DND-41 (cell line): Measurements from ENCODE around the gene PYY.

ENCODE experiments used
- ATAC-seq: fragments of 200-7000 bp; cut with Tn5 transposase; 3 replicates; pipeline ENCODE4 v1.9.1; 2021; ENCODE audit warnings: low read depth; ENCODE audit not compliant: insufficient read depth
- DNase-seq: peaks from one replicate; pipeline ENCODE4 v3.0.0-alpha.2; 2020
- H2AFZ ChIP-seq: 2 replicates; pipeline ENCODE4 v1.6.0; 2012; ENCODE audit warnings: low read depth, low read length
- H3K27ac ChIP-seq: 2 replicates; pipeline ENCODE4 v1.5.1; 2012; ENCODE audit warnings: low read length, inconsistent platforms
- H3K27me3 ChIP-seq: fragments of 200-600 bp; sonication (generic); 2 replicates; pipeline ENCODE4 v1.6.0; 2012; ENCODE audit warnings: low read length, mild to moderate bottlenecking, inconsistent platforms; ENCODE audit not compliant: insufficient read depth, poor library complexity
- H3K36me3 ChIP-seq: 2 replicates; pipeline ENCODE4 v1.5.1; 2012; ENCODE audit warnings: low read length, inconsistent platforms; ENCODE audit not compliant: insufficient read depth
- H3K4me1 ChIP-seq: 2 replicates; pipeline ENCODE4 v1.5.1; 2012; ENCODE audit warnings: mild to moderate bottlenecking, low read length; ENCODE audit not compliant: insufficient read depth
- H3K4me2 ChIP-seq: 2 replicates; pipeline ENCODE4 v1.6.0; 2012; ENCODE audit warnings: mild to moderate bottlenecking, moderate library complexity, low read length, inconsistent platforms; ENCODE audit not compliant: insufficient read depth
- H3K4me3 ChIP-seq, 2 experiments: fragments of 200-600 bp in 1 of 2; shearing (Covaris generic) in 1 of 2; 2 replicates each; pipeline ENCODE4 v1.5.1; 2012 to 2016; ENCODE audit warnings: inconsistent platforms in 2 of 2, low read length in 2 of 2, mild to moderate bottlenecking in 2 of 2, low read depth in 1 of 2, moderate library complexity in 1 of 2
- H3K79me2 ChIP-seq: 2 replicates; pipeline ENCODE4 v1.6.0; 2012; ENCODE audit warnings: low read length, inconsistent platforms; ENCODE audit not compliant: insufficient read depth
- H3K9ac ChIP-seq: 2 replicates; pipeline ENCODE4 v1.6.0; 2012; ENCODE audit warnings: low read depth, mild to moderate bottlenecking, inconsistent platforms, low read length, moderate library complexity
- H3K9me3 ChIP-seq: 2 replicates; pipeline ENCODE4 v1.5.1; 2012; ENCODE audit warnings: low read length, moderate library complexity, mild to moderate bottlenecking, inconsistent platforms; ENCODE audit not compliant: insufficient read depth, severe bottlenecking
- H4K20me1 ChIP-seq: 2 replicates; pipeline ENCODE4 v1.6.0; 2012; ENCODE audit warnings: low read length; ENCODE audit not compliant: insufficient read depth
- CTCF ChIP-seq: IDR thresholded peaks from 2 replicates; pipeline ENCODE4 v1.5.1; 2012; ENCODE audit warnings: borderline replicate concordance, low read length, moderate library complexity, mild to moderate bottlenecking; ENCODE audit not compliant: poor library complexity, severe bottlenecking; ENCODE audit errors: extremely low read depth
- EZH2 ChIP-seq: IDR thresholded peaks from 3 replicates; pipeline ENCODE4 v1.6.1; 2012; ENCODE audit warnings: borderline replicate concordance, low read depth, mild to moderate bottlenecking, moderate library complexity, low read length, inconsistent platforms; ENCODE audit not compliant: severe bottlenecking

PYY gene

DNA sequence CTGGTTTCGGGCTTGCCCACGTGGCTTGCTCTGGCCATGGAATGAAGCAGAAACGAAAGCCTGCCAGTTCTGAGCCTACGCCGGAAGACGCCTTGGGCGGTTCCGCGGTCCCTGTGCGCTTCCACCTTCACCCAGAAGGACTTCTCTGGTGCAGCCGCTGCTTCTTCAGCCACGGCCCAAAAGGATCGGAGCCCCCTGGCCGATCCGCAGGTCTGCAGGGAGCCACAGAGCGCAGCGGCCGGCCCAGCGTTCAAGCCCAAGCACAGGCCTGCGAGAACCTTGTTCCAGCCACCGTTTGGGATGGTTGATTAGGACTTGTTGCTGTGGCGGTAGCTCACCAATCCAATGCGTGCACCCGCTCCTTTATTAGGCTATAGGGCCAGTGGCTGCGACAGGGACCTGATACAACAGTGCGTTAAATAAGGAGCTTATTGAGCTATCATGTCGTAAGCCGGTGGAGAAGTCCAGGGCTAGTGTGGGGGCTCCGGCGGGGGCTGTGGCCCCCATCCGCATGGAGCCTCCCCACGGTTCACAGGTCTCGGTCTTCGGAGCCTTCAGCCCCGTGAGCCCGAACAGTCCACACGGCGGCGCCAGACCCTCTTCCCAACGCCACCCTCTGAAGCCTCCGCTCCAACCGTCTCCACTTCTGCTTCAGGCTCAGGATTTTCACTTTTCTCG is 36.3 kb downstream of the PYY start:
- Histone ChIP-seq H3K9ac (no peak overlapping the region), H3K4me1 (no peaks in the 10 kb centered on the region), H3K4me2 (no peak overlapping the region), H3K4me3 (no peak overlapping the region), H3K27ac (no peak overlapping the region), H3K9me3 (no peaks in the 10 kb centered on the region), H3K79me2 (no peaks in the 10 kb centered on the region), H2AFZ (no peak overlapping the region), H3K27me3 (peaks cover 23% of the 10 kb centered on the region), H3K36me3 (no peaks in the 10 kb centered on the region), H4K20me1 (no peaks in the 10 kb centered on the region)
- TF ChIP-seq EZH2 (no peak), CTCF (peak; percentile 28)
- DNase-seq (no peak), ATAC-seq (no peak)

DNA sequence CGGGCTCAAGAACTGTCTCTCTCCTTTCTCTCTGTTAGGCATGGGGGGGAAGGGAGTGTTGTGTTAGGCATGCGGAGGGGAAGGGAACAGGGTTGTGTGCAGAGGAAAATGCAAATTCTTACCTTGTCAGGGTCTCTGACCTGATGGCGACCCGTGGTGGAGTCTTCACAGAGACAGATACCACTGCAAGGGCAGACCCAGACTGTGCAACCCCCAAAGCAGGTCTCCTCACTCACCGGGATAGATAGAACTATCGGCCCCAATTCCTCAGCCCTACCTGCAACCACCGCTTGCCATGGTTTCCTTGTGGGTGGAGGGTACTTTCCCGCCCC is 36.8 kb downstream of the PYY start:
- no peak overlapping the region for H3K4me2 ChIP-seq
- no peak for ATAC-seq
- H3K4me3 ChIP-seq: no peak overlapping the region

GRCh38 chr17:43916385-43916784 is 37.4 kb downstream of the PYY start:
- Histone ChIP-seq H4K20me1 (no peaks in the 10 kb centered on the region), H2AFZ (no peak overlapping the region), H3K27ac (no peak overlapping the region), H3K9ac (no peak overlapping the region), H3K27me3 (peaks cover 23% of the 10 kb centered on the region), H3K4me1 (no peaks in the 10 kb centered on the region), H3K36me3 (no peaks in the 10 kb centered on the region), H3K4me3 (no peak overlapping the region), H3K4me2 (no peak overlapping the region), H3K9me3 (no peaks in the 10 kb centered on the region), H3K79me2 (no peaks in the 10 kb centered on the region)
- TF ChIP-seq EZH2: no peak
- no peak for TF ChIP-seq CTCF
- DNase-seq (no peak), ATAC-seq (no peak)

More for the DNA sequence above, 36.8 kb downstream of the PYY start:
- Histone ChIP-seq H3K4me1 (no peaks in the 10 kb centered on the region), H4K20me1 (no peaks in the 10 kb centered on the region), H3K79me2 (no peaks in the 10 kb centered on the region), H2AFZ (no peak overlapping the region), H3K9me3 (no peaks in the 10 kb centered on the region), H3K36me3 (no peaks in the 10 kb centered on the region), H3K27me3 (peaks cover 23% of the 10 kb centered on the region), H3K9ac (no peak overlapping the region), H3K27ac (no peak overlapping the region)
- DNase-seq: no peak
- no peak for TF ChIP-seq CTCF
- TF ChIP-seq EZH2: no peak

DNA sequence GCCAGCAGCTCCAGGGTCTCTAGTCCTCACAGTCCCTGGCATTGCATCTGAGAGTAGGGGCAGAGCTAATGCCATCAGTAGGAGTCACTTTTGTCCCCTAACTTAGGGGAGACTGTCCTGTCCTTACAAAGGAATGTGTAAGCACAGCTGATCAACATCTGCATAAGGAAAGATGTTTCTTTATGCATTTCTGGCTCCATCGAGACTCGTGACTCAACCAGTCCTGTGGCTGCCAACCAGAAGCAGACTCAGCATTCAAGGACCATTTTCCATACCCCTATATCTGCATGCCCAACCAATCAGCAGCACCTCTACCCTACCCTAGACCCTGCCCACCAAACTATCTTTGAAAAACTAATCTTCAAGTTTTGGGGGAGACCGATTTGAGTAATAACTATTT is 38.2 kb downstream of the PYY start:
- no peak overlapping the region for H3K4me3 ChIP-seq
- H3K27me3 ChIP-seq: peaks cover 23% of the 10 kb centered on the region
- no peak for ATAC-seq
- H3K9ac ChIP-seq: no peak overlapping the region
- H2AFZ ChIP-seq: no peak overlapping the region
- H3K4me2 ChIP-seq: no peak overlapping the region
- H3K27ac ChIP-seq: no peak overlapping the region
- no peaks in the 10 kb centered on the region for H3K36me3 ChIP-seq
- no peaks in the 10 kb centered on the region for H3K9me3 ChIP-seq
- no peak for TF ChIP-seq EZH2
- H4K20me1 ChIP-seq: no peaks in the 10 kb centered on the region
- no peaks in the 10 kb centered on the region for H3K79me2 ChIP-seq
- no peaks in the 10 kb centered on the region for H3K4me1 ChIP-seq
- no peak for DNase-seq
